GM23338 (cell line): Measurements from ENCODE around the gene TMEM154. TPM values are rescaled to one million over a fixed set of nuclear protein-coding genes. Genes with fewer than 3 reads are reported as not detected.

ENCODE experiments used
- ATAC-seq: fragments of 200-7000 bp; cut with Tn5 transposase; 3 replicates; pipeline ENCODE4 v1.9.1; 2020
- DNase-seq: peaks from one replicate; pipeline ENCODE4 v3.0.0-alpha.2; 2015; ENCODE audit warnings: low spot score
- H2AFZ ChIP-seq: fragments of 200-600 bp; sonication (generic); 2 replicates; pipeline ENCODE4 v1.8.0; 2016; ENCODE audit warnings: antibody characterized with exemption, mild to moderate bottlenecking, moderate library complexity
- H3F3A ChIP-seq: fragments of 200-600 bp; sonication (generic); replicated peaks from 2 replicates; pipeline ENCODE4 v1.8.0; 2017; ENCODE audit warnings: antibody characterized with exemption, mixed run types, low read depth
- H3K27ac ChIP-seq: fragments of 200-600 bp; sonication (generic); 2 replicates; pipeline ENCODE4 v1.6.1; 2016; ENCODE audit warnings: low read depth
- H3K27me3 ChIP-seq: fragments of 200-600 bp; sonication (generic); 2 replicates; pipeline ENCODE4 v1.8.0; 2016; ENCODE audit warnings: mild to moderate bottlenecking, mixed run types, moderate library complexity; ENCODE audit not compliant: insufficient read depth
- H3K36me3 ChIP-seq: fragments of 200-600 bp; sonication (generic); 2 replicates; pipeline ENCODE4 v1.8.0; 2016; ENCODE audit warnings: mild to moderate bottlenecking; ENCODE audit not compliant: insufficient read depth
- H3K4me1 ChIP-seq: fragments of 200-600 bp; sonication (generic); 2 replicates; pipeline ENCODE4 v1.8.0; 2016; ENCODE audit warnings: mild to moderate bottlenecking, moderate library complexity; ENCODE audit not compliant: insufficient read depth
- H3K4me2 ChIP-seq: fragments of 200-600 bp; sonication (generic); 2 replicates; pipeline ENCODE4 v1.7.1; 2017; ENCODE audit warnings: mixed run types
- H3K4me3 ChIP-seq: fragments of 200-600 bp; sonication (generic); 2 replicates; pipeline ENCODE4 v1.6.1; 2016; ENCODE audit warnings: mixed run types
- H3K79me2 ChIP-seq: fragments of 200-600 bp; sonication (generic); replicated peaks from 2 replicates; pipeline ENCODE4 v1.8.0; 2017; ENCODE audit warnings: mild to moderate bottlenecking; ENCODE audit not compliant: insufficient read depth
- H3K9me2 ChIP-seq: fragments of 200-600 bp; sonication (generic); 2 replicates; pipeline ENCODE4 v1.8.0; 2017; ENCODE audit not compliant: insufficient read depth
- H4K20me1 ChIP-seq: fragments of 200-600 bp; sonication (generic); replicated peaks from 2 replicates; pipeline ENCODE4 v1.8.0; 2017; ENCODE audit warnings: mild to moderate bottlenecking; ENCODE audit not compliant: insufficient read depth
- H3K27ac Mint-ChIP-seq: 2 replicates; pipeline ENCODE4 v1.8.0; 2020; ENCODE audit warnings: inconsistent platforms, mild to moderate bottlenecking, moderate library complexity, mixed read lengths
- H3K27me3 Mint-ChIP-seq: 3 replicates; pipeline ENCODE4 v1.8.0; 2022; ENCODE audit warnings: low read depth, mild to moderate bottlenecking, moderate library complexity, mixed read lengths, inconsistent platforms; ENCODE audit not compliant: insufficient read depth, poor library complexity
- H3K36me3 Mint-ChIP-seq: 3 replicates; pipeline ENCODE4 v1.8.0; 2021; ENCODE audit warnings: low read depth, mild to moderate bottlenecking, inconsistent platforms, moderate library complexity, mixed read lengths
- H3K4me1 Mint-ChIP-seq: 3 replicates; pipeline ENCODE4 v1.8.0; 2020; ENCODE audit warnings: mild to moderate bottlenecking, inconsistent platforms, mixed read lengths
- H3K4me3 Mint-ChIP-seq: 3 replicates; pipeline ENCODE4 v1.8.0; 2021; ENCODE audit warnings: moderate library complexity, mild to moderate bottlenecking, inconsistent platforms, mixed read lengths
- H3K9me3 Mint-ChIP-seq: 3 replicates; pipeline ENCODE4 v1.8.0; 2020; ENCODE audit warnings: moderate library complexity, mild to moderate bottlenecking, inconsistent platforms, mixed read lengths
- CREB1 ChIP-seq: fragments of 250-450 bp; sonication (Bioruptor Pico); IDR thresholded peaks from 2 replicates; pipeline ENCODE4 v1.5.0; 2020; ENCODE audit warnings: low read depth, mild to moderate bottlenecking, moderate library complexity
- ETS1 ChIP-seq: IDR thresholded peaks from 2 replicates; pipeline ENCODE4 v1.6.1; 2016; ENCODE audit warnings: antibody characterized with exemption
- EZH2 ChIP-seq: fragments of 200-600 bp; sonication (generic); IDR thresholded peaks from one replicate; pipeline ENCODE4 v1.8.0; 2017; ENCODE audit warnings: antibody characterized with exemption, mild to moderate bottlenecking, low read depth; ENCODE audit not compliant: unreplicated experiment
- EZH2phosphoT487 ChIP-seq: fragments of 200-600 bp; sonication (generic); IDR thresholded peaks from one replicate; pipeline ENCODE4 v1.8.1; 2018; ENCODE audit warnings: antibody characterized with exemption; ENCODE audit not compliant: unreplicated experiment
- JUNB ChIP-seq: IDR thresholded peaks from one replicate; pipeline ENCODE4 v1.6.1; 2016; ENCODE audit warnings: antibody characterized with exemption; ENCODE audit not compliant: unreplicated experiment
- NANOG ChIP-seq: IDR thresholded peaks from 2 replicates; pipeline ENCODE4 v1.6.1; 2016; ENCODE audit warnings: antibody characterized with exemption, borderline replicate concordance
- POLR2AphosphoS5 ChIP-seq: IDR thresholded peaks from 2 replicates; pipeline ENCODE4 v1.6.1; 2016; ENCODE audit warnings: antibody characterized with exemption, low read depth
- REST ChIP-seq: IDR thresholded peaks from one replicate; pipeline ENCODE4 v1.6.1; 2018; ENCODE audit warnings: antibody characterized with exemption; ENCODE audit not compliant: unreplicated experiment
- STAT1 ChIP-seq: IDR thresholded peaks from one replicate; pipeline ENCODE4 v1.6.1; 2016; ENCODE audit warnings: antibody characterized with exemption; ENCODE audit not compliant: unreplicated experiment
- ZNF114 ChIP-seq: fragments of 250-450 bp; sonication (Bioruptor Pico); IDR thresholded peaks from 2 replicates; pipeline ENCODE4 v1.5.0; 2020; ENCODE audit warnings: mild to moderate bottlenecking, moderate library complexity
- polyA plus RNA-seq: library from polyadenylated mRNA; unstranded; fragments of >200 nt; fragmentation: Nextera tagmentation; extraction: Ambion mirVana; gene quantifications from 2 replicates; pipeline ENCODE4 v1.2.1, GENCODE V29; 2016
- total RNA-seq: library from RNA; depleted of rRNA; stranded (reverse); fragments of >200 nt; shearing (Covaris generic); gene quantifications from 2 replicates; pipeline ENCODE4 v1.2.3, GENCODE V29; 2014
- TF ChIP-seq, protein P1 (sequence below): fragments of 250-450 bp; sonication (Bioruptor Pico); IDR thresholded peaks from 2 replicates; pipeline ENCODE4 v1.5.0; 2020; ENCODE audit warnings: mild to moderate bottlenecking, moderate library complexity

TMEM154 gene
- total and polyA plus RNA-seq, 2 experiments from 2014 or later: 1.0 to 1.7 TPM

- TF ChIP-seq, protein P1, sequence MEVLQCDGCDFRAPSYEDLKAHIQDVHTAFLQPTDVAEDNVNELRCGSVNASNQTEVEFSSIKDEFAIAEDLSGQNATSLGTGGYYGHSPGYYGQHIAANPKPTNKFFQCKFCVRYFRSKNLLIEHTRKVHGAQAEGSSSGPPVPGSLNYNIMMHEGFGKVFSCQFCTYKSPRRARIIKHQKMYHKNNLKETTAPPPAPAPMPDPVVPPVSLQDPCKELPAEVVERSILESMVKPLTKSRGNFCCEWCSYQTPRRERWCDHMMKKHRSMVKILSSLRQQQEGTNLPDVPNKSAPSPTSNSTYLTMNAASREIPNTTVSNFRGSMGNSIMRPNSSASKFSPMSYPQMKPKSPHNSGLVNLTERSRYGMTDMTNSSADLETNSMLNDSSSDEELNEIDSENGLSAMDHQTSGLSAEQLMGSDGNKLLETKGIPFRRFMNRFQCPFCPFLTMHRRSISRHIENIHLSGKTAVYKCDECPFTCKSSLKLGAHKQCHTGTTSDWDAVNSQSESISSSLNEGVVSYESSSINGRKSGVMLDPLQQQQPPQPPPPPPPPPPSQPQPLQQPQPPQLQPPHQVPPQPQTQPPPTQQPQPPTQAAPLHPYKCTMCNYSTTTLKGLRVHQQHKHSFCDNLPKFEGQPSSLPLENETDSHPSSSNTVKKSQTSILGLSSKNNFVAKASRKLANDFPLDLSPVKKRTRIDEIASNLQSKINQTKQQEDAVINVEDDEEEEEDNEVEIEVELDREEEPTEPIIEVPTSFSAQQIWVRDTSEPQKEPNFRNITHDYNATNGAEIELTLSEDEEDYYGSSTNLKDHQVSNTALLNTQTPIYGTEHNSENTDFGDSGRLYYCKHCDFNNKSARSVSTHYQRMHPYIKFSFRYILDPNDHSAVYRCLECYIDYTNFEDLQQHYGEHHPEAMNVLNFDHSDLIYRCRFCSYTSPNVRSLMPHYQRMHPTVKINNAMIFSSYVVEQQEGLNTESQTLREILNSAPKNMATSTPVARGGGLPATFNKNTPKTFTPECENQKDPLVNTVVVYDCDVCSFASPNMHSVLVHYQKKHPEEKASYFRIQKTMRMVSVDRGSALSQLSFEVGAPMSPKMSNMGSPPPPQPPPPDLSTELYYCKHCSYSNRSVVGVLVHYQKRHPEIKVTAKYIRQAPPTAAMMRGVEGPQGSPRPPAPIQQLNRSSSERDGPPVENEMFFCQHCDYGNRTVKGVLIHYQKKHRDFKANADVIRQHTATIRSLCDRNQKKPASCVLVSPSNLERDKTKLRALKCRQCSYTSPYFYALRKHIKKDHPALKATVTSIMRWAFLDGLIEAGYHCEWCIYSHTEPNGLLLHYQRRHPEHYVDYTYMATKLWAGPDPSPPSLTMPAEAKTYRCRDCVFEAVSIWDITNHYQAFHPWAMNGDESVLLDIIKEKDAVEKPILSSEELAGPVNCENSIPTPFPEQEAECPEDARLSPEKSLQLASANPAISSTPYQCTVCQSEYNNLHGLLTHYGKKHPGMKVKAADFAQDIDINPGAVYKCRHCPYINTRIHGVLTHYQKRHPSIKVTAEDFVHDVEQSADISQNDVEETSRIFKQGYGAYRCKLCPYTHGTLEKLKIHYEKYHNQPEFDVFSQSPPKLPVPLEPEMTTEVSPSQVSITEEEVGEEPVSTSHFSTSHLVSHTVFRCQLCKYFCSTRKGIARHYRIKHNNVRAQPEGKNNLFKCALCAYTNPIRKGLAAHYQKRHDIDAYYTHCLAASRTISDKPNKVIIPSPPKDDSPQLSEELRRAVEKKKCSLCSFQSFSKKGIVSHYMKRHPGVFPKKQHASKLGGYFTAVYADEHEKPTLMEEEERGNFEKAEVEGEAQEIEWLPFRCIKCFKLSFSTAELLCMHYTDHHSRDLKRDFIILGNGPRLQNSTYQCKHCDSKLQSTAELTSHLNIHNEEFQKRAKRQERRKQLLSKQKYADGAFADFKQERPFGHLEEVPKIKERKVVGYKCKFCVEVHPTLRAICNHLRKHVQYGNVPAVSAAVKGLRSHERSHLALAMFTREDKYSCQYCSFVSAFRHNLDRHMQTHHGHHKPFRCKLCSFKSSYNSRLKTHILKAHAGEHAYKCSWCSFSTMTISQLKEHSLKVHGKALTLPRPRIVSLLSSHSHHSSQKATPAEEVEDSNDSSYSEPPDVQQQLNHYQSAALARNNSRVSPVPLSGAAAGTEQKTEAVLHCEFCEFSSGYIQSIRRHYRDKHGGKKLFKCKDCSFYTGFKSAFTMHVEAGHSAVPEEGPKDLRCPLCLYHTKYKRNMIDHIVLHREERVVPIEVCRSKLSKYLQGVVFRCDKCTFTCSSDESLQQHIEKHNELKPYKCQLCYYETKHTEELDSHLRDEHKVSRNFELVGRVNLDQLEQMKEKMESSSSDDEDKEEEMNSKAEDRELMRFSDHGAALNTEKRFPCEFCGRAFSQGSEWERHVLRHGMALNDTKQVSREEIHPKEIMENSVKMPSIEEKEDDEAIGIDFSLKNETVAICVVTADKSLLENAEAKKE: no peak
- TF ChIP-seq STAT1: no peak
These were observed 80.7 kb downstream of the TMEM154 start (continued) for GRCh38 chr4:152599095-152599494.

DNA sequence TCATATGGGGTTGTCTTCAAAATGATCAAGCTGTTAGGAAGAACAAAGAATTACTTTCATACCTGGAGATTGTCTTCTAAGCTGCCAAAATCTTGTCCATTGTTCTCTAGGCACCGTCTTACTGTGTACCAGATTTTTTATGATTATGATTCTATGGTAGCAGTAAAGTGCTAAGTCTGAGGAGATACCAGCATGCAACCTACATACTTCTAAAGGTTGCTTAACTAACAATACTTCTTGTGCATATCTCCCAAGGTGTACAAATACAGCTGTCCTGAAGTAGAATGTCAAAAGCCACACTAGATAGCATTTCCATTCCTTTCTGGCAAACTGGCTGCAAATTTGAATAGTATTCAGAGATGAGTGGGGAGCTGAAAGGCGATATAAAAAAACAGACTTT, 81.3 kb downstream of the TMEM154 start:
- no peak overlapping the region for H3K4me3 ChIP-seq
- no peak for DNase-seq
- H3K4me2 ChIP-seq: no peak overlapping the region
- no peaks in the 10 kb centered on the region; the same call in 2 of the 3 replicates for H3K4me1 Mint-ChIP-seq
- no peaks in the 10 kb centered on the region for H3K36me3 Mint-ChIP-seq
- no peak for ATAC-seq
- H3K27ac Mint-ChIP-seq: no peak overlapping the region
- H3K27ac ChIP-seq: no peak overlapping the region
- no peaks in the 10 kb centered on the region for H3K9me3 Mint-ChIP-seq
- no peaks in the 10 kb centered on the region for H3K79me2 ChIP-seq
- peak overlapping the region; percentile 12; the same call in 1 of the 2 replicates for H2AFZ ChIP-seq
- TF ChIP-seq STAT1 (no peak), POLR2AphosphoS5 (no peak), REST (no peak), EZH2phosphoT487 (no peak), CREB1 (CRISPR knock-in tag) (no peak), NANOG (no peak), ETS1 (no peak), EZH2 (no peak), JUNB (no peak), ZNF114 (CRISPR knock-in tag) (no peak)
- H3K4me3 Mint-ChIP-seq: no peak overlapping the region
- H3K27me3 Mint-ChIP-seq: peaks cover 7% of the 10 kb centered on the region
- no peaks in the 10 kb centered on the region for H4K20me1 ChIP-seq
- H3K4me1 ChIP-seq: no peaks in the 10 kb centered on the region
- H3K36me3 ChIP-seq: no peaks in the 10 kb centered on the region
- no peaks in the 10 kb centered on the region for H3K9me2 ChIP-seq
- no peaks in the 10 kb centered on the region for H3K27me3 ChIP-seq
- H3F3A ChIP-seq: no peaks in the 10 kb centered on the region
